ENCODE results near the gene CIITA.
"Not testable (repeated sequence)": the region's sequence is repeated elsewhere in the genome, so short reads cannot be mapped to it uniquely, and the experiment has no call there.

CIITA gene

GRCh38 chr16:10876799-10877341 is at the start of gene CIITA:
Gene CIITA, plus strand, starts transcription at chr16:10877202. Its CDS starts 129 bp downstream, at chr16:10877331.
- peak; percentile 86 for DNase-seq

GRCh38 chr16:10827691-10828341 is 49.2 kb upstream of the CIITA start:
- peak; percentile 77 for DNase-seq

- DNase-seq, result peak; percentile 8
These were observed 48.1 kb upstream of the CIITA start for GRCh38 chr16:10828851-10829366.

GRCh38 chr16:10829390-10830098 is 47.5 kb upstream of the CIITA start:
- not testable (repeated sequence) for DNase-seq

GRCh38 chr16:10830240-10830639 is 46.8 kb upstream of the CIITA start:
- not testable (repeated sequence) for DNase-seq

- no peak for DNase-seq
These were observed 44.8 kb upstream of the CIITA start for GRCh38 chr16:10831894-10832886.

- DNase-seq, result no peak
These were observed 43.7 kb upstream of the CIITA start for GRCh38 chr16:10833271-10833670.

- DNase-seq, result no peak
These were observed 42.9 kb upstream of the CIITA start for GRCh38 chr16:10834130-10834529.

- DNase-seq, result no peak
These were observed 42.2 kb upstream of the CIITA start for GRCh38 chr16:10834766-10835165.

GRCh38 chr16:10835281-10835931 is 41.6 kb upstream of the CIITA start:
- DNase-seq, result no peak

- no peak for DNase-seq
These were observed 40.7 kb upstream of the CIITA start for GRCh38 chr16:10836174-10836853.

- no peak for DNase-seq
These were observed 38.3 kb upstream of the CIITA start for GRCh38 chr16:10838621-10839278.

- DNase-seq, result no peak
These were observed 37.7 kb upstream of the CIITA start for GRCh38 chr16:10839279-10839666.

GRCh38 chr16:10840703-10841102 is 36.3 kb upstream of the CIITA start:
- DNase-seq, result no peak

- no peak for DNase-seq
These were observed 30.6 kb upstream of the CIITA start for GRCh38 chr16:10846213-10846998.

GRCh38 chr16:10847176-10847575 is 29.8 kb upstream of the CIITA start:
- no peak for DNase-seq

GRCh38 chr16:10849736-10850477 is 27.1 kb upstream of the CIITA start:
- no peak for DNase-seq

GRCh38 chr16:10850478-10850850 is 26.5 kb upstream of the CIITA start:
- no peak for DNase-seq

GRCh38 chr16:10851512-10851911 is 25.5 kb upstream of the CIITA start:
- DNase-seq, result no peak

- no peak for DNase-seq
These were observed 24.7 kb upstream of the CIITA start for GRCh38 chr16:10852286-10852685.

All from HCEC 1CT (cell line).